Stimulated activated CD8-positive, alpha-beta memory T cell treated with anti-CD3 and anti-CD28 coated beads, Interleukin-15, amount 100 ng/mL, for 1 hour (primary cell): ENCODE data around the gene NODAL.

ENCODE experiments used
- DNase-seq: peaks from one replicate; pipeline ENCODE4 v3.0.0-alpha.2; 2020; ENCODE audit warnings: low read depth

NODAL gene

GRCh38 chr10:70432561-70433263 is 8.8 kb downstream of the NODAL start:
- no peak for DNase-seq

- DNase-seq = no peak
These were observed 9.4 kb downstream of the NODAL start for GRCh38 chr10:70432101-70432500.

GRCh38 chr10:70430493-70431445 is 10.7 kb downstream of the NODAL start:
- DNase-seq = no peak

GRCh38 chr10:70426823-70427222 is 14.7 kb downstream of the NODAL start:
- no peak for DNase-seq

GRCh38 chr10:70425096-70425495 is 16.4 kb downstream of the NODAL start:
- no peak for DNase-seq

- DNase-seq = no peak
These were observed 17.2 kb downstream of the NODAL start for GRCh38 chr10:70424320-70424719.

- no peak for DNase-seq
These were observed 22.8 kb downstream of the NODAL start for GRCh38 chr10:70418713-70419112.

- no peak for DNase-seq
These were observed 23.3 kb downstream of the NODAL start for GRCh38 chr10:70418229-70418628.

- DNase-seq = no peak
These were observed 23.9 kb downstream of the NODAL start for GRCh38 chr10:70417568-70417967.

GRCh38 chr10:70412356-70412755 is 29.1 kb downstream of the NODAL start:
- no peak for DNase-seq

GRCh38 chr10:70410608-70411007 is 30.9 kb downstream of the NODAL start:
- no peak for DNase-seq

- DNase-seq = no peak
These were observed 31.7 kb downstream of the NODAL start for GRCh38 chr10:70409772-70410171.

GRCh38 chr10:70405037-70405824 is 36.2 kb downstream of the NODAL start:
- no peak for DNase-seq

GRCh38 chr10:70404787-70405036 is 36.8 kb downstream of the NODAL start:
- peak; percentile 23 for DNase-seq

- peak; percentile 100 for DNase-seq
These were observed 37.3 kb downstream of the NODAL start, which contains the start of gene EIF4EBP2 for GRCh38 chr10:70404036-70404786. Gene EIF4EBP2, plus strand, starts transcription at chr10:70404145. Its CDS starts 257 bp downstream, at chr10:70404402.

- no peak for DNase-seq
These were observed 37.9 kb downstream of the NODAL start for GRCh38 chr10:70403483-70404035.

GRCh38 chr10:70399177-70399576 is 42.3 kb downstream of the NODAL start:
- DNase-seq = no peak

GRCh38 chr10:70396140-70396539 is 45.3 kb downstream of the NODAL start:
- no peak for DNase-seq

GRCh38 chr10:70391654-70392053 is 49.8 kb downstream of the NODAL start:
- DNase-seq = no peak
